Measurements from ENCODE around the gene RPS6KC1.
A peak's percentile ranks its signal among the peaks of the same experiment; 100 is the strongest.
"Not testable (repeated sequence)": the region's sequence is repeated elsewhere in the genome, so short reads cannot be mapped to it uniquely, and the experiment has no call there.

RPS6KC1 gene

DNA sequence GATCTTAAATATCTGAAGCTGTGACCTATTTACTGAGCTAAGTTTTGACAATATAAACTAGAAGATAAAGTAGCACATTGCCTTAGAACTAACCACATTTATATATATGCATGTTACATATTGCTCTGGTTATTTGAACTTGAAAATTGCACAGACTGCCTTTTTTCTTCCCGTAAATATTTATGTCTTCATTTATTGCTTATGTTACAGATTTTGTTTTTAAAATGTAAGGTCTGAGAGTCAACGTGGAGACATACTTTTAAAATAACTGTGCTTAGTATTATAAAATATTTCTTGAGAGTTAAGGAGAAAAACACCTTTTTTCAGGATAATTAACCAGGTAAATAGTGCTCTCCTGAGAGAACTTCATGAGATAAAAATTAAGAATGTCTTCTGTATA lies 3.1 kb downstream of the RPS6KC1 start:
- no peak for FAIRE-seq

DNA sequence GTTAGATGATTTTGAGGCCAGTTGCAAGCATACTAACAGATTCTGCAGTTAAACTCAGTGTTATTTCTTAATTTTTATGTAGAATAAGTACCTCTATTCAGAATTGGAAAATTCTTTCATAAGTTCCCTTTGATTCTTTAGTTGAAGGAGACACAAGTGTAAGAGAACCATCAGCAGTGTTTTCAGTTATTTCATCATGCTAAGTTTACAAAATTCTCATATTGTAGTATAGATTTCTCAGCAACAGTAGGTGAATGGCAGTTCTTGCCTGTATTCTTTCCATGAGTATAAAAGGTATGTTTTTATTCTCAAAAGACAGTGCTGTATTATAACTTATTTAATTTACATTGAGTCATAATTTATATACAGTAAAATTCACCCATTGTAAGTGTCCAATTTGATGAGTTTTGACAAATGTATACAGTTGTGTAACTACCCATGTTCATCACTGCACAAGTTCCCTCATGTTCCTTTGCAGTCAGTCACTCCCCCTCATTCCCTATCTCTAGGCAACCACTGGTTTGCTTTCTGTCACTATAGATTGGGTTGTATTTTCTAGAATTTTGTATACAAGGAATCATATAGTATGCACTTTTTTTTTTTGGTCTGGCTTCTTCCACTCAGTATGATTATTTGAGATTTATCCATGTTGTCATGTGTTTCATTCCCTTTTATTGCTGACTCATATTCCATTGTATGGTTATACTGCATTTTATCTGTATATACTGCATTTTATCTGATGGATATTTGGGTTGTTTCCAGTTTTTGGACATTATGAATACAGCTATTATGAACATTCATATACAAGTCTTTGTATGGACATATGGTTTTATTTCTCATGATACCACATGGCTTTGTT lies 3.9 kb downstream of the RPS6KC1 start:
- FAIRE-seq = no peak

More for the DNA sequence above, 3.1 kb downstream of the RPS6KC1 start:
- DNase-seq (ENCODE audit: low spot score) = no peak

DNA sequence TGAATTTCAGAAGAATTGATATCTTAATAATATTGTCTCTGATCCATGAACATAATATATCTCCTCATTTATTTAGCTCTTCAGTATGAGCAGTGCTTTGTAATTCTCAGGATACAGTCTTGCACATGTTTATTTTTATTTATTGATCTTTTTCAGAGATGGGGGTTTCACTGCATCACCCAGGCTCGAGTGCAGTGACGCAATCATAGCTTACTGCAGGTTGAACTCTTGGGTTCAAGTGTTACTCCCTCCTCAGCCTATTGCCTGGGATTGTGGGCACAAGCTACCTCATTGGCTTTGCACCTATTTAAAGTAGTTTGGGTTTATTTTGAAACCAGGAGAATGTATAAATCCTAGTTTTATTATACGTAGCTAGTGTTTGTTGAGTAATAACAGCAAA lies 4.7 kb downstream of the RPS6KC1 start:
- no peak for DNase-seq (ENCODE audit: low spot score)
- no peak for FAIRE-seq

More for the DNA sequence above, 3.9 kb downstream of the RPS6KC1 start:
- DNase-seq (ENCODE audit: low spot score) = no peak

DNA sequence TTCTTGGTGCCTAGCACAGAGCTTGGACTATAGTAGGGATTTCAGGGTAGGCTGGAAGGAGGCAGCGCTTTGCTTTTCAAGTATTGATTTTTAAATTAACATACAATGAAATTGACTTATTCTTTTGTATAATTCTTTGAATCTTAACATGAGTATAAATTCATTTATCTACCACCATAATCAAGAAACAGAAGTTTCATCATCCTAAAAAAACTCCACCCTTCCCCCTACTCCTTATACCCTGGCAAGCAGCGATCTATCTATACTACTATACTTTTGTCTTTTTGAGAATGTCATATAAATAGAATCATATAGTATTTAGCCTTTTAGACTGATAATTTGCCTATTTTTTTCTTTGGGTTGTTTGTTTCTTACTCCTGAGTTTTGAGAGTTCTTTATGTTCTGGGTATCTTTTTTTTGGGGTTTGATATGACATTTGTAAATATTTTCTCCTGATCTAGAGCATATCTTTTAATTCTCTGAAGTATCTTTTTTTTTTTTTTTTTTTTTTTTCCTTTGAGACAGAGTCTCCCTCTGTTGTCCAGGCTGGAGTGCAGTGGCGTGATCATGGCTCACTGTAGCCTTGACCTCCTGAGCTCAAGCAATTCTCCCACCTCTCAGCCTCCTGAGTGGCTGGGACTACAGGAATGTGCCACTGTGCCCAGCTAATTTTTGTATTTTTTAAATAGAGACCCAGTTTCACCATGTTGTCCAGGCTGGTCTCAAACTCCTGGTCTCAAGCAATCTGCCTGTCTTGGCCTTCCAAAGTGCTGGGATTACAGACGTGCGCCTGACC lies 6.4 kb downstream of the RPS6KC1 start:
- FAIRE-seq = no peak
- DNase-seq (ENCODE audit: low spot score) = no peak

DNA sequence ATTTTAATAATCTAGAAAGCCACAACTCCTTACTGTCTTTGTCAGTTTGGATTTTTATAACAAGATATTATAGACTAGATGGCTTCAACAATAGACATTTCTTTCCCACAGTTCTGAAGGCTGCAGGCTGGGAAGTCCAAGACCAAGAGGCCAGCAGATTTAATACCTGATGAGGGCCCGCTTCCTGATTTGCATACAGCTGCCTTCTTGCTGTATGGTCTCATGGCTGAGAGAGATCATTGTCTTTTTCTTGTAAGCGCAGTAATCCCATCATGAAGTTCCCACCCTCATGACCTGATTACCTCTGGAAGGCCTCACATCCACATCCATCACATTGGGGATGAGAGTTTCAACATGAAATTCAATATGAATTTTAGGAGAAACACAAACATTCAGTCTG lies 9.8 kb downstream of the RPS6KC1 start:
- DNase-seq (ENCODE audit: low spot score) (no peak), FAIRE-seq (no peak)

DNA sequence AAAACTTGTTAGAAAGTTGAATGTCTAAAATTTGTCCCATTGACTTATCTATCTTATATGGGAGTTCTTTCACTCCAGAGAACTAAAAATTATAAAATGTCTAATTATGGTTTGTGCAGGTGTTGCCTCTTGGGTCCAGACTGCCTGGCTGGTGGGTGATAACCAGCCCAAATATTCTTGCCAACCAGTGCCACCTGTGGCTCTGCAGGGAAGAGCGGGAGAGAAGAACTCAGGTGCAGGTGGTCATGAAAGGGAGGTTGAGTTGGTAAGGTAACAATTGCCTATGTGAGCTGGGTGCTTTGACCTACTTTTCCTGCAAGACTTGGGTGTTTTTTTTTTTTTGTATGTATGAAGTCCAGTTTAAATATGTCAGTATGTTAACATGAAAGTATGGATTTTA lies 10.2 kb downstream of the RPS6KC1 start:
- DNase-seq (ENCODE audit: low spot score) = no peak
- FAIRE-seq = no peak

DNA sequence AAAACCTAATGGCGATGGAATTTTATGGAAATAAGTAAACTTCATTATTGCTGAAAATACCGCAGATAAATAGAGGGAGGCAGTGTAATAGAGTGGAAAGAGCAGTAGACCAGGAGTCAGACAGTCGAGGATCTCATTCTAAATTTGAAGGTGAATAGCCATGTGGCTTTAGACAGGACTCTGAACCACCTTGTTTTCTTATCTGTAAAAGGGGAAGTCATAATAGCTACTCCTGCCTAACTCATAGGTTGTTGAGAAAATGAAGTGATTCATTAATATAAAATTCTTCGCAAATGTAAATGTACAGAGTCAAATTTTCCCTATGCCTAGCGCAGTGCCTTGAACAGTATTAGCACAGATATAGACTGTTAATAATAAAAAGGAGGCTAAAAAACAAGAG lies 14.8 kb downstream of the RPS6KC1 start:
- no peak for FAIRE-seq
- no peak for DNase-seq (ENCODE audit: low spot score)

DNA sequence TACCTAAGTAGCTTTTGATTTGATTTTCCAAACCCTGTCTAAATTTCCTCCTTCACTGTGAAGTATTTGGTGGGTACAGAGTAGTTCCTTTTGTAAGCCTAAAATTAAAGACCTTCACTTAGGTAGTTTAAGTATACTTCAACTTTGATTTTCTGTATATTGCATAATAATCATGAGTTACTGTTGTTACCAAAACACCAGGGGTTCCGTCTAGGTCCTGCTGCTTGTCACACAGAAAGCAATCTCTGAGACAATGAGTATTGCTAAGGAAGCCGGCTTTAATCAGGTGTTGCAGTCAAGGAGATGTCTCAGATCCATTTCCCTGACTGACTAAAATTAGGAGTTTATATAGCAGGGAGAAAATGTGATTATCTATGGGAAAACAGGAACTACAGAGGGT lies 15.3 kb downstream of the RPS6KC1 start:
- FAIRE-seq (no peak), DNase-seq (ENCODE audit: low spot score) (no peak)

DNA sequence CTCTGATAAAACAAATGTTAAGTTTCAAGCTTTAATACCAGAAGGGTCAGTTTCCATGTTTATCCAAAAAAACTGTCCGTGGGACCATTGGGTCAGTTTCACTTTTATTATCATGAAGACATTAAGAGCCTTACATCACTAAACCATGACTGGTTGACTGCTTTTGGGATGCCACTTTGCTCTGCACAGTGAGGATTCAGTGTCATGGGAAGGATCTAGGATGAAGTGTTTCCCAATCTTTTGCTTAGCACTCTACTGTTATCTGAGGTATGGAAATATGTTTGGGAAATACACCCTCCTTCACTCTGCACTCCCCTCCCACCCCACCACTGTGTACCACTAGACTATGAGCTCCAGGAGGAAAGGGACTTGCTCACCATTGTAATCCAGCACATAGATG lies 16.3 kb downstream of the RPS6KC1 start:
- DNase-seq (ENCODE audit: low spot score) (no peak), FAIRE-seq (no peak)

DNA sequence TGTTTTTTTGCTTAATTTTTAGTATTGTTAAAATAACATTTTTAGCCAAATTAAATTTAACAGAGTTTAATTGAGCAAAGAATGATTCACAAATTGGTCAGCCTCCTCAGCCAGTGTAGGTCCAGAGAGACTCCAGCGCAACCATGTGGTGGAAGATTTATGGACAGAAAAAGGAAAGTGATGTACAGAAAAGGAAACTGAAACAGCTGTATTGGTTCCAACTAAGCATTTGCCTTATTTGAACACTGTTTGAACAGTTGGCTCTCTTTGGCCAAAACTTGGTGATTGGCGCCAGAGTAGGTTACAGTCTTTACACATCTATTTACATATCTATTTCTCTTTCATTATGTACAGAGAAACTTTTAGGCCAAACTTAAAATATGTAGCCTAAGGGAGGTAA lies 19.4 kb downstream of the RPS6KC1 start:
- FAIRE-seq (no peak), DNase-seq (ENCODE audit: low spot score) (no peak)

DNA sequence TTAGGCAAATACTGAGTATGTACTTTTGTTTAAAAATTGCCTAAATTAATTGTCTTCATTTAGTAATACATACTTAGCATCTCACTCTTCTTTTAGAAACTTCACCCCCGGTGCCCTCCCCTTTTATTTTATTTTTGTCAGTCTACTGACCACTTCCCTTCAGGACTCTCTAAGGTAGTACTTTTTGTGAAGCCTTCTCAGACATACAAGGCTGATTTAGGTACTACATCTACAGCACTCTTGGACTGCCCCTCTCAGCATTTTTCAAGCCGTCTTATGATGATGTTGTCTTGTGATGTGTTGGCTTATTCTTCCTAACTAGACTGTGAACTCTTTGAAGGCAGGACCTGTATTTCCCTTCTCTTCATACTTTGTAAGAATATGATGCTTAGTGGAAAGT lies 24.7 kb downstream of the RPS6KC1 start:
- FAIRE-seq = no peak
- no peak for DNase-seq (ENCODE audit: low spot score)

DNA sequence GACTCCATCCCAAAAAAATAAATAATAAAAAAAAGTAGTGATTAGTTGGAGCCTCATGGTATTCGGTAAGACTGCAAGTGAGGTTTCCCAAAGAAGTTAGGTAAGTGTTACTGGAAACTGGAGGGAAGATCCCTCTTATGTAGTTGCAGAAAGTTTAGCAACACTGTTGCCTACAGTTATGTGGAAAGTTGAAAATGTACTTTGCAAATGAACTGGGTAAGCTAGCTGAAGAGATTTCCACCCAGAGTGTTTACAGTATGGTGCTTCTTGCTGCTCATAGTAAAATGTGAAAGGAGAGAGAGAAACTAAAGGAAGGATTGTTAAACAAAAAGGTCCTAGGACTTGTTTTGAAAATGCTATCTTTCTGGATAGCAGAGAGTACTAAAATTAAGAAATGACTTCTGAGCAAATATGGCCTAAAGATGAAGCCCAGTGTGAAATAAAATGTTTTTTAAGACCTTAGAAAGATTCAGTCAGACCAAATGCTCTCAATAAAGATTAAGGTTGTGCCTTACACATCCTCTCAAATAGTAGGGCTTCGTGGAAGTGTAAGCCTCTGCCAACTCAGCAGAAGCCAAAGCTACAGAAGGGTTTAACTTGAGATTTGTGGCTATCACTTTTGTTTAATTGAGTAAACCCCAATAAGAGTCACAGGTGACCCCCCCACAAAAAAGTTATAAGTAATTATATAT lies 31.5 kb downstream of the RPS6KC1 start:
- FAIRE-seq (no peak), DNase-seq (ENCODE audit: low spot score) (no peak)

DNA sequence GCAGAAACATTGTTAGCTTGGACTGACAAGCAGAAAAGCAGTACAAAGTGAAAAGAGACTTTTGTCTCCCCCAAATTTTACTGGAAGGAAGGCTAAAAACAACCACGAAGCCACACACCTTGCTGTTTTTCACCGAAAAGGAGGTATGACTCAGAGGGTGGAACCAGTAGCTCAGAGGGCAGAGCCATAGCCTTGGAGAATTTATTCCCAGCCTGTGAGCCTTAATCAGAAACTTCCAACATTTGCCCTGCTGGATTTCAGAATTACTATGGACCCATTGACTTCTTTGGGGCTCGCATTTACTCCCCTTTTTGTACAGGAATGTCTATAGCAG lies 32.0 kb downstream of the RPS6KC1 start:
- FAIRE-seq (no peak), DNase-seq (ENCODE audit: low spot score) (peak; percentile 9)

DNA sequence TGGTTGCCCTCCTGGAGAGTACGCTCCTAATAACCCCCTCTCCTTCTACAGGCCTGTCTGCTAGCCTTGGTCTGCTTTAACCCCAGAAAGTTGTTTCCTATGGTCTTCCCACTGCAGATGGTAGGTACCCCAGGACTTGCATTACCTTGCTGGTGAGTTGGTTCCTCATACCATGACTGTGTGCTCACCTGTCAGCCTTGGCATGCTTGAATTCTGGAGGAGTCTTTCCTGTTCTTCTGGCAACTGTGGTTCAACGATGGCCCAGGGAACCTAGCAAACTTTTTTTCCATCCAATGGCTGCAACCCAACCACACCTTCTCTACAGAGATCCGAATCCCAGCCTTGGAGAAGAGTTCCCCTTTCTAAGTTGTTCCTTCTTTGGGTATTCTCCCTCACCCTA lies 36.9 kb downstream of the RPS6KC1 start:
- FAIRE-seq (no peak), DNase-seq (ENCODE audit: low spot score) (no peak)

DNA sequence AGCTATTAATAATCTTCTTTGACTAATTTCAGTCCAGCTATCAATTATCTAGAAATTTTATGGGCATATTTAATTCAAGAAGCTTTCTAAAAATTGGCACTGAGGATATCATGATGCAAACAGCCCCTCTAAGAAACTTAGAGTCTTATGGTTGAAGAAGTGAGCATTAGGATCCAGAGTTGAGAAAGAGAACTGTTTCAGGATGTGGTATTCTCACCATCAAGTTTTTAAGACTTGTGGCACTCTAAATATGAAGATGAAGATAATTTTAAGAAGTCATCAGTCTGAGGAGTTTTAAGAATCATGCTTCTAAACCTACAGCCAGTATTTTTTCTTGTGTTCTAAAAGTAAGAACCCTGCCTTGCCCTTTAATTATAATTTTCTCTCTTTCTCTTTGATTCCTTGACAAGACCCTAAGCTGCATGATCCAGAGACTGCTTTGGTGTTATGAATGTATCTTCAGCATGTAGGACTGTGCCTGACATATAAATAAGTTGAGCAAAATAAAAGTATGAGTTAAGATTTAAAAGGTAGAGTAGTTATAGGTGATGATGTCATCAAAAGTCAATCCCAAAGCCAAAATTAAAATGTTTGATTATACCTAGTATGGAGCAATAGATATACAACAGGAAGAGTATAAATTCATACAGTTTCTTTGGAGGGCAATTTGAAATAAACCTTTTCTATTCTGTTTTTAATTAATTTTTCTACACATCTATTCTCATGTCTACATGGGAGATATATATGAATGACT lies 39.1 kb downstream of the RPS6KC1 start:
- FAIRE-seq (no peak), DNase-seq (ENCODE audit: low spot score) (no peak)

DNA sequence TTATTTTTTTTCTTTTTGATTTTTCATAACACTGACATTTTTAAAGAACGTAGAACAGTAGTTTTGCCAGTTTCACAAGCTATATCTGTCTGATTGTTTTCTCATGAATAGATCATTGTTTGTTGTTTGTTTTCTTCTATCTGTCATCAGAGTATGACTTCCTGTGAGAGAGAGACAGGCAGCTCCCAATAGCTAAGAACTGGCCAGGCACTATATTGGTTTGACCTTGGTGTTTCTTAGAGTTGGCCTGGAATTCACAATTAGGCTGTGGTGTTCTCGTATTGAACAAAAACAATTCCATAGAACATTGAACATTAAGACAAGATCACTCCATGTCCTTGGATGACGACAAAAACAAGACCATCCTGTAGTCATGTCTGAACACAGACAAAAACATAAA lies 43.4 kb downstream of the RPS6KC1 start:
- DNase-seq (ENCODE audit: low spot score) (no peak), FAIRE-seq (peak; percentile 52)

DNA sequence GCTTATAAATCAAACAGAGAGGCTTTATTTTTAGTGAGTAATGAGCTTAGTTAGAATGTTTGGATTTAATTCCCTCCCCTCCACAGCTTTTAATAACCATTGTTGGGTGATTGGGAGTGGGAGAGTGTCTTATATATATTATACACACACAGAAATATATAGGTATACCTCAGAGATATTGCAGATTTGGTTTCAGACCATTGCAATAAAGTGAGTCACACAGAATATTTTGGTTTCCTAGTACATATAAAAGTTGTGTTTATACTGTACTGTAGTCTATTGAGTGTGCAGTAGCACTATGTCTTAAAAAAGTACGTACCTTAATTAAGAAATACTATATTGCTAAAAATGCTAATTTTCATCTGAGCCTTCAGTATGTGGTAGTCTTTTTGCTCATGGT lies 44.4 kb downstream of the RPS6KC1 start:
- DNase-seq (ENCODE audit: low spot score) (no peak), FAIRE-seq (no peak)

DNA sequence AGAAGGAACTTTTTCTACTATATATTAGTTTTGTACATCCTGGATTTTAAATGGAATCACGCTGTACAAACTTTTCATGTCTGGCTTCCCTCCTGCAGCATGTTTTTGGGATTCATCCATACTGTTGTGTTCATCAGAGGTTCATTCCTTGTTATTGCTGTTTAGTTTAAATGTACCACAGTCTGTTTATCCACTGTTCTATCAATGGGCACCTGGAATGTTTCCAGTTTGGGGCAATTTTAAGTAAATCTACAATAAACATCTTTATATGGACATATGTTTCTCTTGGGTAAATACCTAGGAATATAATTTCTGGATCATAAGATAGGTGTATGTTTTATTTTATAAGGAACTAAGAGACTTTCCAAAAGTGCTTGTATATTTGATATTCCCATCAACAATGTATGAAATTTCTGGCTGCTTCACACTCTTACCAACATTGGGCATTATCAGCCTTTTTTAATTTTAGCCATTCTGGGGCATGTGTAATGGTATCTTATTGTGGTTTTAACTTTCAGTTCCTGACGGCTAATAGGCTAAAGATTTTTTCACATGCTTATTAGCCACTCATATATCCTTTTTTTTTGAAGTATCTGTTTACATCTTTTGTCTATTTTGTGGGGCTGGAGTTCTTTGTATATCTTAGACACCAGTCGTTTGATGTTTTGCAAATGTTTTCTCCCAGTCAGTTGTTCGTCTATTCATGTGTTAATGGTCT lies 48.8 kb downstream of the RPS6KC1 start:
- DNase-seq (ENCODE audit: low spot score) (no peak), FAIRE-seq (no peak)

DNA sequence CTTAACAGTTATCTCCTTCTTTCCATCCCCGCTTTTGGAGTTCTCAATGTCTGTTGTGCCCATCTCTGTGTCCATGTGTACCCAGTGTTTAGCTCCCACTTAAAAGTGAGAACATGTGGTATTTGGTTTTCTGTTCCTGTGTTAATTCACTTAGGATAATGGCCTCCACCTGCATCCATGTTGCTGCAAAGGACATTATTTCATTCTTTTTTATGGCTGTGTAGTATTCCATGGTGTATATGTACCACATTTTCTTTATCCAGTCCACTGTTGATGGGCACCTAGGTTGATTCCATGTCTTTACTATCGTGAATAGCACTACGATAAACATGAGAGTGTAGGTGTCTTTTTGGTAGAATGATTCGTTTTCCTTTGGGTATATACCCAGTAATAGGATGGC lies 49.5 kb downstream of the RPS6KC1 start:
- FAIRE-seq; DNase-seq (ENCODE audit: low spot score): not testable (repeated sequence)

DNA sequence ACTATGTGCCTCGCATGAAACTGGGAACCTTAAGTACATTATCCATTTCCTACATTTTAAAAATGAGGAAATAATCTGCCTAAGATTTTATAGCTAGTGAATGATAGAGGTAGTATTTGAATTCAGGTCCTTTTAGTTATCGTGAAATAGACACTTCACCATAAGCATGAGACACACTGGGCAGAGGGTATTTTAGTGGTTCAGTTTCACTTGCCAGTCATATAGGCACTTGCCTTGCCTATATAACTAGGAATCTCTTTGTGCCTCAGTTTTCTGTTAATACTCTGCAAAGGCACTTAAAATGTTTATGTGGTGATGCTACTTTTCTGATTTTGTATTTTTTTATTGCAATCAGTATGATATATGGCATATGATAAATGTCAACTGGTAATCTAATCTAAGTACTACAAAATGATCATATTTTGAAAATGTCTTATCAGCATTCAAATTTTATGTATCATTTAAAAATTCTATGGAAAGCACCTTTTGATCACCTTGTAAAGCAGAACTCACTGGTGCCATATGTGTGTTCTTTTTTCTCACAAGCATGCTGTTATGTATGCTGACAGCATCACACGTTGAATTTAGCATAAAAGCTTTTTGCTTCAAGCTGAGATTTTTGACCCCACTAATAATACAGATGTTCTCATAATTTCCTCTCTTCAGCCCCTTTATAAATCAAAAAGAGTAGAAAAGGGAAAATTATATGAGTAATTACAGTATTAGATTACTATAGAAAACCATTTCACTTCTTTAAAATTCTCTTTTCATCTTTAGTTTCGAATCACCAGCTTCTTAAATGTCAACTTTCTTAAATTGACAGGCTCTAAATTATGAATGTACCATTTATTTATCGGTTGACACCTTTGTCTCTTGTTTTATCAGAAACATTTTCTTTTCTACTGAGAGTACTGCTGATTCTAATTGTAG lies 52.6 kb downstream of the RPS6KC1 start:
- FAIRE-seq = no peak
- DNase-seq (ENCODE audit: low spot score) = no peak

Measured in urothelium cell line (cell line).